Measurements from ENCODE around the gene PODNL1.
A peak's percentile ranks its signal among the peaks of the same experiment; 100 is the strongest.

PODNL1 gene

GRCh38 chr19:13957051-13957450 lies 18.8 kb upstream of the PODNL1 start:
- no peak for DNase-seq

DNA sequence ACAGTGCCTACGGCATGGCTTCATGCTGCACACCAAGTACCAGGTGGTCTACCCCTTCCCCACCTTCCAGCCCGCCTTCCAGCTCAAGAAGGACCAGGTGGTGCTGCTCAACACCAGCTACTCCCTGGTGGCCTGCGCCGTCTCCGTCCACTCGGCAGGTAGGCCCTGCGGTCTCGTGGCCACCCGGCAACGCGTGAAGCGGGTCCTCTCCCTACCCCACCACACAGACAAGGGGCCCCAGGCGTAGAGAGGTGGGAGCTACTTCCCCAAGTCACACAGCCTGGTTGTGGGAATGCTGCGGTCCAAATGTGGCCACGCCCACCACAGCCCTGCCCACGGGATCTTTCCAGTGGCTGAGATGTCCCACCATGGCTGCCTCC lies 18.1 kb upstream of the PODNL1 start:
- no peak for DNase-seq

DNA sequence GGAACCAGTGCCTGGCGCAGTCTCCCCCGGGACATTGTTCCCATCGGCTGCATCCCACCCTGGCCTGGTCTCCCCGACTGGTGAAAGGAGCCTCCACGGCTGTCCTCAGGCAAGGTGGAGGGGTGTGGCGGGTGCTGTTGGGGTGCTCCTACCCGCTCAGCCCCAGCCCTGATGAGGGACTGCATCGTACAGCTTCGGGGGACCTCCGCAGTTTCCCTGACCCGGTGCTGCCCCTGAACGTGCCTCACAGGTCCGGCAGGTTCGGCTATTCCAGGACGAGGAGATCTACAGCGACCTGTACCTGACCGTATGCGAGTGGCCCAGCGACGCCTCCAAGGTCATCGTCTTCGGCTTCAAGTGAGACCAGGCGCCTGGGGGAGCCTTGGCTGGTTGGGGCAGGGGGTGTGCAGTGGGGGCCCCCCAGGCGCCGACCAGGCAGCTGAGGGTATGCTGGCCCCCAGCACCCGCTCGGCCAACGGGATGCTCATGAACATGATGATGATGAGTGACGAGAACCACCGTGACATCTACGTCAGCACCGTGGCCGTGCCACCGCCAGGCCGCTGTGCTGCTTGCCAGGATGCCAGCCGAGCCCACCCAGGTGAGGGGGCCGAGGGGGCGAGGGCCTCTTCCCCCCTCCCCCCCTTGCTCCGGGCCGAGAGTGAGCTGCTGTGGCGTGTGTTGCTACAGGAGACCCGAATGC lies 17.6 kb upstream of the PODNL1 start:
- DNase-seq, result no peak

- DNase-seq, result no peak
These were observed 16.0 kb upstream of the PODNL1 start for GRCh38 chr19:13954185-13954584.

- DNase-seq, result peak; percentile 22
These were observed 14.8 kb upstream of the PODNL1 start for GRCh38 chr19:13952931-13953531.

GRCh38 chr19:13952154-13952930 lies 14.1 kb upstream of the PODNL1 start, which contains the start of gene DCAF15:
DCAF15 (plus strand) TSS chr19:13952509; CDS start chr19:13952513, 4 bp downstream.
- DNase-seq, result peak; percentile 98

DNA sequence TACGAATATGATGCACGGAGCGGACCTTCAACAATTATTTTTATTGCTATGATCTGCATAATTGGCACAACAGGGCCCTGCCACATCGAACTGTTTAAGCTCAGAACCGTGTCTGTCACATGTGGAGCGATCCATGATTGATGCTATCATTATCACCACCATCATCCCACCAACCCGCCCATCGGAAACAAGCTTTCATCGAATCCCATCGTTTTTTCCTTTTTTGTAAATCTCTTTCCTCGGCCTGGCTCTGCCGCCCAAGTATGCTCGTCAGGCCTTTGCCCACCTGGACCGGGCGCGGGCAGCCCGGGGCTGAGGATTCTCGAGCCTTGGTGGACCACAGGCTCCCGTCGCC lies 13.6 kb upstream of the PODNL1 start:
- no peak for DNase-seq

- DNase-seq, result no peak
These were observed 12.8 kb upstream of the PODNL1 start for GRCh38 chr19:13951043-13951442.

DNA sequence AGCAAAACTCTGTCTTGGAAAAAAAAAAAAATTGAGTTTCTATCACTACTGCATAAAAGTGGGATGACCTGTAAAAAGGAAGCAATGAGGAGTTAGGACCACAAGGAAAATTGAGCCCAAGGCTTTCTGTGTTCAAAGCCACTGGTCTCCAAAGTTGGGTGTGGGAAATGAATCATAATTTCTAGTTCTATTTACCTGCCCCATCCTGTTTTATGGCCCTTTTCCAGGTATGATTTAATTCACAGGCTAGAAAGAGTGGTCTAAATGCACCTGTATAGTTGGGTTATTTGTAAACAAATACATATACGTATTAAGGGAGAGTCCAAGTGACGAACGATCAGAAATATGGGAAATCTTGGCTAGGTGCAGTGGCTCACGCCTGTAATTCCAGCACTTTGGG lies 8.2 kb upstream of the PODNL1 start:
- DNase-seq, result no peak

DNA sequence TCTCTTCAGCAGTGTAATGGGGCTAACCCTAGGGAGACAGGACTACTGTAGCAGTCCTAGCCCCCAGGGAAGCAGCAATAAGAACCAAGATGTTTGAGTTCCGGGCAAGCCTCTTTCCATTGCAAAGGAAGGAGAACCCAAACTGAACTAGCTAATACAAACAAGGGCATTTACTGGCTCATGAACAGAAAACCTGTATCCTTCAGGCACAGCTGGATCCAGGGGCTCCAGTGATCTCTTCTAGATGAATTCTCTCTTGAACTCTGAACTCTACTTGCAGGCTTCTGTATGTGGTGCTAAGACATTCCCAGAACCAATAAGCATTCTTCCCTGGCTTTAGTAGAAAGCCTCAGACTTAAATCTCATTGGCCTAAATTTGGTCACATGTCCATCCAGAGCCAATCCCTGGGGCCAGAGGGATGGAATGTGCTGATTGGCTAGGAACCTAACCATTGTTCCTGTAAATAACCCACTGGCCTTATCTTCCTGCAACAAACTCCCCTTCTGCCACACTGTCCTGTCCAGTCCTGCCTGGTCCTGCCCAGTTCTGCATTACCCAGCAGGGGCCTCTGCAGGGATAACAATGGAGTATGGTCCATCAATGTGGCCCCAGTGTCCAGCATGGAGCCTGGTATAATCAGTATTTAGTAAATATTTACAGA lies 3.9 kb upstream of the PODNL1 start:
- peak; percentile 6 for DNase-seq

- DNase-seq, result no peak
These were observed 527 bp downstream of the PODNL1 start for GRCh38 chr19:13937479-13938300.

- no peak for DNase-seq
These were observed 2.3 kb downstream of the PODNL1 start for GRCh38 chr19:13935765-13936510.

GRCh38 chr19:13934785-13935109 lies 3.5 kb downstream of the PODNL1 start:
- no peak for DNase-seq

DNA sequence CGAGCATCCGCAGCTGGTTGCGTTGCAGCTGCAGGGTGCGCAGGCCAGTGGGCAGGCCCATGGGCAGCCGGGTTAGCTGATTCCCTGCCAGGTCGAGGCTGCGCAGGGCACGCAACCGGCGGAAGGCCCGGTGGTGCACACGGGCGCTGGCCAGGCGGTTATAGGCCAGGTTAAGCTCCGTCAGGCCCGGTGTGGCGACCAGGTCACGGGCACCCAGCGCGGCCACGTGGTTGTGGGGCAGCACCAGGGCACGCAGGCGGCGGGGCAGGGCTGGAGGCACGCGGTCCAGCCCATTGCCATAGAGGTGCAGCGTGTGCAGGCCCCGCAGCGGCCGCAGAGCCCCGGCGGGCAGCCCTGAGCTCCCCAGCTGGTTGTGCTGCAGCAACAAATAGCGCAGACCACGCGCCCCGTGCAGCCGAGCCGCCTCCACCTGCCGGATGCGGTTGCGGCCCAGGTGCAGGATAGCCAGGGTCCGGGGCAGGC lies 5.3 kb downstream of the PODNL1 start:
- DNase-seq, result no peak

DNA sequence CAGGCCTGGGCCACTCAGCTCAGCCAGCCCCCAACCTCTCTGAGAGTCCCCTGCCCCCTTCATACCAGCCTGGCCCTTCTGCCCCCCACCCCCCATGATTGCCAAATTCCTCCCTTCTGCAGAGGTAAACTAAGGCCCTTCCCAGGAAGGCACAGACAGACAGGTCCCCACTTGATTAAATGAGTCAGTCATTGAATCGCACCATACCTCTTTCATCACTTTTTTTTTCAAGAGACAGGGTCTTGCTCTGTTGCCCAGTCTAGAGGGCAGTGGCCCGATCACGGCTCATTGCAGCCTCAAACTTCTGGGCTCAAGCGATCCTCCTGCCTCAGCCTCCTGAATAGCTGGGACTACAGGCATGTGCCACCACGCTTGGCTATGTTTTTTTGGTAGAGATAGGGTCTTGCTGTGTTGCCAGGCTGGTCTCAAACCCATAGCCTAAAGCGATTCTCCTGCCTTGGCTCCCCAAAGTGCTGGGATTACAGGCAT lies 6.0 kb downstream of the PODNL1 start:
- no peak for DNase-seq

GRCh38 chr19:13931391-13932148 lies 6.6 kb downstream of the PODNL1 start:
- DNase-seq, result no peak

- no peak for DNase-seq
These were observed 7.8 kb downstream of the PODNL1 start for GRCh38 chr19:13930402-13930801.

DNA sequence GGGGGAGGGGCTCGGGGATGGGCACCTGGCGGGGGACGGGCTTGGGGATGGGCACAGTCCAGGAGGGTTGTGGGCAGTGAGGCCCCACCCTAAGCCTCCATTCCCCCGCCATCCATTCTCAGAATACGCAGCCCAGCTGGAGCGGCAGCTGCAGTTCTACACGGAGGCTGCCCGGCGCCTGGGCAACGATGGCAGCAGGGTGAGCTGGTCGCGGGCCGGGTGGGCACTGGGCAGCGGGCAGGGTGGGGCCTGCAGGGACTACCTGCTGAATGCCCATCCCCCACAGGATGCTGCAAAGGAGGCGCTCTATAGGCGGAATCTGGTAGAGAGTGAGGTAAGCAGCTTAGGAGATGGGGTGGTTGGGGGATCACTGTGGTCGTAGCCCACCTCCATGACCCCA lies 8.3 kb downstream of the PODNL1 start:
- no peak for DNase-seq

DNA sequence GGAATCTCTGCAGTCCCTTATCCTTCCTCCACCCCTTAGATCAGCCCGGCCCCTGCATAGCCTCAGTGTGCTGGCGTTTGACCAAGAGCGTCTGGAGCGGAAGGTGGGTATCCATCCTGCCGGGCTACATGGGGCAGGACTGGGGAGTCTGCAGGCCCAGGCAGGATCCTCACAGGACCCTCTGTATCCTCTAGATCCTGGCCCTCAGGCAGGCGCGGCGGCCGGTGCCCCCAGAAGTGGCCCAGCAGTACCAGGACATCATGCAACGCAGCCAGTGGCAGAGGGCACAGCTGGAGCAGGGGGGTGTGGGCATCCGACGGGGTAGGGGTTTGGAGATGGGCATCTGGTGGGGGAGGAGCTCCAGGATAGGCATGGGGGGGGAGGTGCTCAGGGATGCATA lies 8.9 kb downstream of the PODNL1 start:
- no peak for DNase-seq

GRCh38 chr19:13926715-13927114 lies 11.5 kb downstream of the PODNL1 start:
- DNase-seq, result no peak

DNA sequence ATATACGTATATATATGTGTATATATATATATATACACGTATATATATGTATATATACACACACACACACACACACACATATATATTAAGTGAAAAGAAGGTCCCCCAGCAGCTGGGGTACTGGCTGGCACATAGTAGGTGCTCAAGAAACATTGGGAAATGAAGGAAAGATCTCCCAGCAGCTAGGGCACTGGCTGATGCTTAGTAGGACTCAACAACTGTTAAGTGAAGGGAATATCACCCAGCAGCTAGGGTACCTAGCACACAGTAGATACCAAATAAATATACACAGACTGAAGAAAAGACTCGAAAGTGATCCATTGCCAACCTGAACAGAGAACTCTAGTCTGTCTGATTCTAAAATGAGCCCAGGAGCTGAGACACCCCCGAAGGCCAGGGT lies 12.2 kb downstream of the PODNL1 start:
- no peak for DNase-seq
